Prostate gland (tissue), 2 donors: ENCODE data around the gene MYO1B. TPM values are rescaled to one million over a fixed set of nuclear protein-coding genes. Genes with fewer than 3 reads are reported as not detected.

Experiments used
- DNase-seq: peaks from one replicate; pipeline ENCODE4 v3.0.0-alpha.2; 2019; ENCODE audit warnings: low spot score
- H3K27ac ChIP-seq, 2 donors: fragments of 200-600 bp; sonication (generic); 2 replicates each; pipeline ENCODE4 v1.5.1; 2017 to 2019
- H3K27me3 ChIP-seq: fragments of 200-600 bp; sonication (generic); replicated peaks from 2 replicates; pipeline ENCODE4 v1.5.1; 2019; ENCODE audit not compliant: insufficient read depth
- H3K36me3 ChIP-seq, 2 donors: fragments of 200-600 bp; sonication (generic); 1 replicate in 1 of 2; 2 replicates in 1 of 2; pipeline versions ENCODE4 v1.5.1 to v1.8.1; 2017 to 2019
- H3K4me1 ChIP-seq: fragments of 200-600 bp; sonication (generic); replicated peaks from 2 replicates; pipeline ENCODE4 v1.5.1; 2019
- H3K4me3 ChIP-seq, 2 donors: fragments of 200-600 bp; sonication (generic); 2 replicates each; pipeline ENCODE4 v1.5.1; 2017 to 2019
- H3K9me3 ChIP-seq: fragments of 200-600 bp; sonication (generic); 2 replicates; pipeline ENCODE4 v1.5.1; 2017
- POLR2A ChIP-seq: fragments of 450-650 bp; IDR thresholded peaks from one replicate; pipeline ENCODE4 v1.6.1; 2016; ENCODE audit warnings: antibody characterized with exemption, mild to moderate bottlenecking
- POLR2AphosphoS5 ChIP-seq: sonication (generic); formaldehyde crosslinking; IDR thresholded peaks from one replicate; pipeline ENCODE4 v1.6.1; 2017; ENCODE audit warnings: antibody characterized with exemption
- WGBS: methylation state at CpG from one replicate; pipeline ENCODE4 v1.1.5; 2018; 5-methylcytosine and 5-hydroxymethylcytosine counted together
- intact Hi-C: fragments of 100-400 bp; cut with DNase I; formaldehyde crosslinking; loops from one replicate; pipeline ENCODE4 v1.14.2; 2022
- total RNA-seq, 2 donors: library from RNA; depleted of rRNA; stranded (reverse); fragments of >200 nt; gene quantifications; one replicate each; pipeline ENCODE4 v1.1.0, GENCODE V29; 2016
- TF ChIP-seq, protein P1 (sequence below), 4 experiments: fragments of 200-600 bp in 2 of 4; fragments of 450-650 bp in 2 of 4; sonication (generic) in 2 of 4; IDR thresholded peaks; 1 replicate in 3 of 4; 2 replicates in 1 of 4; pipeline ENCODE4 v1.5.1; 2016 to 2019; ENCODE audit warnings: antibody characterized with exemption in 4 of 4, mild to moderate bottlenecking in 2 of 4, moderate library complexity in 2 of 4

Gene MYO1B
- total RNA-seq, 2 donors from 2014 or later: 22.4 to 38.3 TPM

DNA sequence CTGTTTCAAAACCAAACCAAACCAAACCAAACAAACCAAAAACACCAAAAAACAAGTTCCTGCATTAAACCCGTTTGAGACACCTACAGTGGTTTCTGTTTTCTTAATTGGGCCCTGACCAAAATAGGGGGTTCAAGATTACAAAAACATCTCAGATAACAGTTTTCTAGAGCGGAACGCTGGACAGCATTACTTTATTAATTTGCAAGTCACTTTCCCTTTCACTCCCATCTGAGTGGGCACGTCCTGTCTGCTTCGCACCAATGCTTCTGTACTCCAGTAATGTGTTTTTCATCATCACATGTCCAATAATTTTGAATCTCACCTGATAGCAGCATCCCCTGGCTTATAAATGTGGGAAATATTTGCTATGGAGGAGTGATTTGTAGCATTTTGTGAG is 11.7 kb upstream of the MYO1B start:
- Histone ChIP-seq H3K27me3 (no peaks in the 10 kb centered on the region), H3K9me3 (no peaks in the 10 kb centered on the region), H3K27ac (no peak overlapping the region), H3K4me3 (no peak overlapping the region), H3K4me1 (no peaks in the 10 kb centered on the region), H3K36me3 (no peaks in the 10 kb centered on the region)
- no peak for DNase-seq
- intact Hi-C loops: no loop called here
- 91% methylated on average over 5 of the region's 5 CpGs for WGBS
- TF ChIP-seq, protein P1, sequence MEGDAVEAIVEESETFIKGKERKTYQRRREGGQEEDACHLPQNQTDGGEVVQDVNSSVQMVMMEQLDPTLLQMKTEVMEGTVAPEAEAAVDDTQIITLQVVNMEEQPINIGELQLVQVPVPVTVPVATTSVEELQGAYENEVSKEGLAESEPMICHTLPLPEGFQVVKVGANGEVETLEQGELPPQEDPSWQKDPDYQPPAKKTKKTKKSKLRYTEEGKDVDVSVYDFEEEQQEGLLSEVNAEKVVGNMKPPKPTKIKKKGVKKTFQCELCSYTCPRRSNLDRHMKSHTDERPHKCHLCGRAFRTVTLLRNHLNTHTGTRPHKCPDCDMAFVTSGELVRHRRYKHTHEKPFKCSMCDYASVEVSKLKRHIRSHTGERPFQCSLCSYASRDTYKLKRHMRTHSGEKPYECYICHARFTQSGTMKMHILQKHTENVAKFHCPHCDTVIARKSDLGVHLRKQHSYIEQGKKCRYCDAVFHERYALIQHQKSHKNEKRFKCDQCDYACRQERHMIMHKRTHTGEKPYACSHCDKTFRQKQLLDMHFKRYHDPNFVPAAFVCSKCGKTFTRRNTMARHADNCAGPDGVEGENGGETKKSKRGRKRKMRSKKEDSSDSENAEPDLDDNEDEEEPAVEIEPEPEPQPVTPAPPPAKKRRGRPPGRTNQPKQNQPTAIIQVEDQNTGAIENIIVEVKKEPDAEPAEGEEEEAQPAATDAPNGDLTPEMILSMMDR (IDR thresholded peaks at IDR 0.05): no peak
- TF ChIP-seq POLR2A: no peak
- TF ChIP-seq POLR2AphosphoS5: no peak

DNA sequence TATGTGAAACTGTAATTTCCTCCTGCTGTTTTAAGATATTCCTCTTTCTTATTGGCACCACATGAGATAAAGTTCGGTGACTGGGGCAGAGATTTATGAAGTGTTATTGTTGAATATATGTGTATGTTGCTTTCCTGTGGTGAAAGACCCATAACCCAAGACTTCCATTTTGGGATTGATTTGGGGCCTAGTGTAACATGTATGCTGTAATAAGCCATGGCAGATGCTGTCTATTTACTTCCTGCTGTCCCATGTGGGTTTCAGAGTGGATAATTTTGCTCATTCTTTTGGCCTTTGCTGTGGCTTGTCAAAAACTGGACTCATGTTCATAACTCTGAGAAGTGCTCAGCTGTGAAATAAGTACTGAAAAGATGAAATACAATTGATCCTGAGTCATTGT is 10.8 kb upstream of the MYO1B start:
- Histone ChIP-seq H3K27ac (no peak overlapping the region), H3K4me1 (no peaks in the 10 kb centered on the region), H3K4me3 (no peak overlapping the region), H3K36me3 (no peaks in the 10 kb centered on the region), H3K9me3 (no peaks in the 10 kb centered on the region), H3K27me3 (no peaks in the 10 kb centered on the region)
- 83% methylated on average over 1 of the region's 1 CpG for WGBS
- intact Hi-C loops: no loop called here
- no peak for TF ChIP-seq POLR2AphosphoS5
- no peak for TF ChIP-seq POLR2A
- TF ChIP-seq, protein P1 (IDR thresholded peaks at IDR 0.05): no peak
- no peak for DNase-seq

DNA sequence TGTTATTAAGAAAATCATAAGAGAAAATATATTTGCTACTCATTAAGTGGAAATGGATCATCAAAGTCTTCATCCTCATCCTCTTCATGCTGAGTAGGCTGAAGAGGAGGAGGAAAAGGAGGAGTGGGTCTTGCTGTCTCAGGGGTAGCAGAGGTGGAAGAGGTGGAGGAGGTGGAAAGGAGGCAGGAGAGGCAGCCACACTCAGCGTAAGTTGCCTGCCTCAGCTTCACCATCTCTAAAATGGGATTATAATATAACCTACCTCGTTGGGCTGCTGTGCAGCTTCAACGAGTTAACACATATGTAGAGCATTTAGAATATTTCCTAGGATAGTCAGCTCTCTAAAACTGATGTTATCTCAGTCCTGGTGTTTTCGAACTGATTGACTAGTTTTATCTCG is 4.3 kb upstream of the MYO1B start:
- Histone ChIP-seq H3K27me3 (no peaks in the 10 kb centered on the region), H3K27ac (no peak overlapping the region), H3K36me3 (no peaks in the 10 kb centered on the region), H3K9me3 (no peaks in the 10 kb centered on the region), H3K4me1 (no peaks in the 10 kb centered on the region), H3K4me3 (no peak overlapping the region)
- intact Hi-C loops: no loop called here
- TF ChIP-seq POLR2A: no peak
- no peak for TF ChIP-seq POLR2AphosphoS5
- TF ChIP-seq, protein P1 (IDR thresholded peaks at IDR 0.05): no peak
- 89% methylated on average over 5 of the region's 5 CpGs for WGBS
- DNase-seq: no peak

DNA sequence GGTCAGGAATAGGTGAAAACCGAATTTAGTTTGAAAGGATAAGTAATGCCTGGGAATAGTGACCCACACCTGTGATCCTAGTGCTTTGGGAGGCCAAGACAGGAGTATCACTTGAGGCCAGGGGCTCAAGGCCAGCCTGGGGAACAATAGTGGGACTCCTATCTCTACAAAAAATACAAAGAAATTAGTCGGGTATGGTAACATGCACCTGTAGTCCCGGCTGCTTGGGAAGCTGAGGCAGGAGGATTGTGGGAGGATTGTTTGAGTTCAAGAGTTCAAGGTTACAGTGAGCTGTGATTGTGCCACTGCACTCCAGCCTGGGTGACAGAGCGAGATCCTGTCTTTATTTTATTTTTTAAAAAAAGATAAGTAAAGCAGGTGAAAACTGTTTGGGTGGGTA is 3.8 kb upstream of the MYO1B start:
- Histone ChIP-seq H3K9me3 (no peaks in the 10 kb centered on the region), H3K4me3 (no peak overlapping the region), H3K4me1 (no peaks in the 10 kb centered on the region), H3K27me3 (no peaks in the 10 kb centered on the region), H3K27ac (no peak overlapping the region), H3K36me3 (no peaks in the 10 kb centered on the region)
- WGBS: 87% methylated on average over 4 of the region's 4 CpGs
- TF ChIP-seq, protein P1 (IDR thresholded peaks at IDR 0.05): no peak
- TF ChIP-seq POLR2AphosphoS5: no peak
- TF ChIP-seq POLR2A: no peak
- intact Hi-C loops: no loop called here
- no peak for DNase-seq

DNA sequence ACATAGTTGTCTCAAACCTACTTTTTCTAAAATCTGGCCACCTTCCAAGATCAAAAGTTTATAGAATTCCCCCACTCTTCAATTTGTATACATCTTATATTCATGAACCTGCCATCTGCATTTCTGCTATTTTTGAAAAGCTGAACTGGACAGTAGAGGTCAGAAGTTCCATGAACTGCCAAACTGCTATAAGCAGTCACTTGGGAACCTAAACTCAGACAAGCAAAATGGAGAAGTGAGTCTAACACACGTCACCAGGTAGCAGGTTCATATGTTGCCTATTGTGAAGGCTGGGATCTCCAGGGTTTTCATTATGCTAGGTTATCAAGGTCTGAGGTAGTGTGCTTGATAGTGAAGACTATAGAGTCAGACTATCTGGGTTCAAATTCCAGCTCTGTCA is 2.0 kb upstream of the MYO1B start:
- H3K4me3 ChIP-seq: no peak overlapping the region
- no peak overlapping the region for H3K27ac ChIP-seq
- H3K27me3 ChIP-seq: no peaks in the 10 kb centered on the region
- no peaks in the 10 kb centered on the region for H3K9me3 ChIP-seq
- TF ChIP-seq POLR2A: no peak
- TF ChIP-seq, protein P1 (IDR thresholded peaks at IDR 0.05): no peak
- no peak for TF ChIP-seq POLR2AphosphoS5
- no peaks in the 10 kb centered on the region for H3K36me3 ChIP-seq
- DNase-seq: no peak
- WGBS: 96% methylated on average over 1 of the region's 1 CpG
- no peaks in the 10 kb centered on the region for H3K4me1 ChIP-seq
- intact Hi-C loops: no loop called here
